HepG2 (cell line): ENCODE results near the gene UGGT1. TPM values are rescaled to one million over a fixed set of nuclear protein-coding genes. Genes with fewer than 3 reads are reported as not detected.

Experiments used
- ATAC-seq: fragments of 200-7000 bp; cut with Tn5 transposase; 3 replicates; pipeline ENCODE4 v1.9.1; 2020; ENCODE audit warnings: mild to moderate bottlenecking, moderate library complexity
- BruUV-seq: library from RNA; stranded (reverse); fragments of 400-500 nt; replicated peaks from 2 replicates; lab custom pipeline; 2021; lab: Mats Ljungman, UMichigan
- CTCF ChIA-PET: fragments of 300-600 bp; formaldehyde crosslinking; extraction: SDS; loops from one replicate; lab custom pipeline; 2021; ENCODE audit warnings: low total read pairs, inconsistent platforms, low intra/inter-chr PET ratio; lab: Yijun Ruan, JAX
- POLR2A ChIA-PET: fragments of 350-600 bp; sonication (Branson Sonifier 250); formaldehyde crosslinking; loops from one replicate; lab custom pipeline; 2020; ENCODE audit warnings: antibody characterized with exemption, inconsistent platforms; lab: Yijun Ruan, JAX
- DNase-seq: peaks from one replicate; pipeline ENCODE4 v3.0.0-alpha.2; 2015; ENCODE audit warnings: low spot score
- FAIRE-seq: peaks from 3 replicates; lab custom pipeline; 2011; peaks lifted over from hg19 to GRCh38; lab: Jason Lieb, UNC
- H2AFZ ChIP-seq: one replicate; pipeline ENCODE4 v1.6.1; 2011; ENCODE audit warnings: low read length, inconsistent platforms
- H3K27ac ChIP-seq: fragments of 300-600 bp; 3 replicates; pipeline ENCODE4 v1.8.0; 2011; ENCODE audit warnings: mixed run types, mild to moderate bottlenecking, mixed read lengths, low read length, inconsistent platforms; ENCODE audit not compliant: insufficient read depth; ENCODE audit errors: extremely low read length
- H3K27me3 ChIP-seq, 2 experiments: fragments of 200-600 bp in 1 of 2; 2 replicates in 1 of 2; 3 replicates in 1 of 2; pipeline versions ENCODE4 v1.6.0 to v1.8.0; 2011; ENCODE audit warnings: low read length in 2 of 2, mild to moderate bottlenecking in 2 of 2, moderate library complexity in 2 of 2, inconsistent platforms in 1 of 2; ENCODE audit not compliant: insufficient read depth in 2 of 2, control insufficient read depth in 1 of 2
- H3K36me3 ChIP-seq, 2 experiments: fragments of 200-600 bp in 1 of 2; replicated peaks in 1 of 2; 2 replicates in 1 of 2; 3 replicates in 1 of 2; pipeline versions ENCODE4 v1.5.1 to v1.8.0; 2011; ENCODE audit warnings: low read length in 2 of 2, inconsistent platforms in 1 of 2; ENCODE audit not compliant: insufficient read depth in 2 of 2, control insufficient read depth in 1 of 2
- H3K4me1 ChIP-seq: 2 replicates; pipeline ENCODE4 v1.5.1; 2012; ENCODE audit warnings: low read length, inconsistent platforms; ENCODE audit not compliant: insufficient read depth
- H3K4me2 ChIP-seq: 2 replicates; pipeline ENCODE4 v1.6.0; 2011; ENCODE audit warnings: low read depth, low read length, inconsistent platforms
- H3K4me3 ChIP-seq, 3 experiments: fragments of 200-600 bp in 1 of 3; sonication (generic), shearing (Covaris generic) in 1 of 3; replicated peaks in 1 of 3; 2 replicates each; pipeline ENCODE4 v1.5.1; 2011 to 2016; ENCODE audit warnings: low read length in 3 of 3, inconsistent platforms in 2 of 3, low read depth in 2 of 3, mild to moderate bottlenecking in 2 of 3, control low read depth in 1 of 3, mixed read lengths in 1 of 3; ENCODE audit not compliant: insufficient read depth in 1 of 3
- H3K79me2 ChIP-seq: one replicate; pipeline ENCODE4 v1.6.1; 2011; ENCODE audit warnings: low read length, inconsistent platforms; ENCODE audit not compliant: insufficient read depth
- H3K9ac ChIP-seq: 2 replicates; pipeline ENCODE4 v1.6.0; 2011; ENCODE audit warnings: mild to moderate bottlenecking, low read depth, low read length, inconsistent platforms; ENCODE audit not compliant: insufficient read depth
- H3K9me3 ChIP-seq: 2 replicates; pipeline ENCODE4 v1.5.1; 2012; ENCODE audit warnings: mild to moderate bottlenecking, low read length
- H4K20me1 ChIP-seq: 2 replicates; pipeline ENCODE4 v1.6.0; 2011; ENCODE audit warnings: inconsistent platforms, mild to moderate bottlenecking, low read length, moderate library complexity; ENCODE audit not compliant: insufficient read depth
- KLF15 ChIP-seq: sonication (generic); formaldehyde crosslinking; IDR thresholded peaks from 2 replicates; pipeline ENCODE4 v1.8.1; 2023; ENCODE audit warnings: borderline replicate concordance, mild to moderate bottlenecking, inconsistent platforms, missing genetic modification reagents, mixed read lengths
- NKX3-1 ChIP-seq: sonication (generic); formaldehyde crosslinking; IDR thresholded peaks from 2 replicates; pipeline ENCODE4 v1.5.0; 2020; ENCODE audit warnings: missing genetic modification reagents
- POLR2AphosphoS5 ChIP-seq: IDR thresholded peaks from 2 replicates; pipeline ENCODE4 v1.6.1; 2012; ENCODE audit warnings: low read depth, low read length
- SP140L ChIP-seq: sonication (generic); formaldehyde crosslinking; IDR thresholded peaks from 2 replicates; pipeline ENCODE4 v1.4.0; 2020; ENCODE audit warnings: missing genetic modification reagents, borderline replicate concordance
- ZNF282 ChIP-seq: fragments of 450-650 bp; IDR thresholded peaks from 2 replicates; pipeline ENCODE4 v1.6.1; 2018; ENCODE audit not compliant: partially characterized antibody
- ZNF333 ChIP-seq: sonication (generic); formaldehyde crosslinking; IDR thresholded peaks from 2 replicates; pipeline ENCODE4 v1.4.0; 2020; ENCODE audit warnings: mild to moderate bottlenecking, missing genetic modification reagents, borderline replicate concordance
- ZNF510 ChIP-seq: sonication (generic); formaldehyde crosslinking; IDR thresholded peaks from 2 replicates; pipeline ENCODE4 v1.4.0; 2020; ENCODE audit warnings: low read depth, mild to moderate bottlenecking, missing genetic modification reagents
- ZNF557 ChIP-seq: sonication (generic); formaldehyde crosslinking; IDR thresholded peaks from 2 replicates; pipeline ENCODE4 v1.4.0; 2020; ENCODE audit warnings: missing genetic modification reagents
- ZNF589 ChIP-seq: sonication (generic); formaldehyde crosslinking; conservative IDR thresholded peaks from 2 replicates; pipeline ENCODE4 v1.8.0; 2022; ENCODE audit warnings: mild to moderate bottlenecking, moderate library complexity, missing genetic modification reagents
- WGBS: methylation state at CpG from one replicate; pipeline ENCODE4 v1.1.6; 2017; ENCODE audit warnings: low lambda C conversion rate; 5-methylcytosine and 5-hydroxymethylcytosine counted together
- in situ Hi-C: cut with HindIII; loops from 2 replicates; pipeline ENCODE4 v1.10.0; 2017; ENCODE audit warnings: low pct_unique_long_range_greater_than_20kb; ENCODE audit not compliant: extremely low pct_ligation_motif_present
- intact Hi-C: fragments of 100-400 bp; cut with micrococcal nuclease; formaldehyde crosslinking; loops from one replicate; pipeline ENCODE4 v1.10.0; 2022; ENCODE audit not compliant: unreplicated experiment
- polyA plus RNA-seq, 8 experiments: library from polyadenylated mRNA; depleted of rRNA in 3 of 8; stranded (reverse) in 7 of 8; unstranded in 1 of 8; fragments of >200 nt; fragmentation: Illumina TruSeq in 4 of 8; extraction: Trizol in 4 of 8; gene quantifications; 2 replicates each; pipeline versions ENCODE4 v1.2.1 to v1.2.3, GENCODE V29; 2011 to 2016; ENCODE audit warnings: low read depth in 4 of 8, missing spikeins in 1 of 8, mixed read lengths in 1 of 8; ENCODE audit not compliant: insufficient read depth in 1 of 8
- total RNA-seq, 5 experiments: library from RNA; depleted of rRNA; stranded (reverse); fragments of >200 nt; fragmentation: Illumina TruSeq; extraction: Trizol; gene quantifications; 2 replicates each; pipeline ENCODE4 v1.2.3, GENCODE V29; 2016; ENCODE audit warnings: low read depth in 1 of 5
- TF ChIP-seq, protein P1 (sequence below): IDR thresholded peaks from 2 replicates; pipeline ENCODE4 v1.6.1; 2018; ENCODE audit warnings: missing genetic modification reagents, mild to moderate bottlenecking, missing compliant biosample characterization

Gene UGGT1
- total and polyA plus RNA-seq, 2 of the 13 experiments (the other 11 are each of a cell fraction or from before 2014, with no cell fraction given) = 35.8 to 83.2 TPM

DNA sequence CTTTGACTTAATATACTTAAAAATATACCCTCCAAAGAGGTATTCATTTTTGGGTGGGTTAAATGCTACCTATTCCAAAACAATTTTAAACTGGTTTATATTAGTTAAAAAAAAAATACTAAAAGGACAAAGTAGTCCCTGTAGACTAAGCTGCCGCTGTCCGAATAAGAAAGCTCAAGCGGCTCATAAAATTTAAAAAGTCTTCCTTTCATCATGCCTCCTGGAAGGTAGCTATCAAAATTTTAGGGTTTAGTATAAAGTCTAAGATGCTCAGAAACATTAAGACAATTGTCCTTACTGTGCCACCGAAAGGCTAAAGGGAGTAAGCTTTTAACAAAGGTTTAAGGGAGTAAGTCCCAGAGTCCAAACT lies 440 bp upstream of the UGGT1 start:
- BruUV-seq = TSS peak; percentile 97
- TF ChIP-seq, protein P1, sequence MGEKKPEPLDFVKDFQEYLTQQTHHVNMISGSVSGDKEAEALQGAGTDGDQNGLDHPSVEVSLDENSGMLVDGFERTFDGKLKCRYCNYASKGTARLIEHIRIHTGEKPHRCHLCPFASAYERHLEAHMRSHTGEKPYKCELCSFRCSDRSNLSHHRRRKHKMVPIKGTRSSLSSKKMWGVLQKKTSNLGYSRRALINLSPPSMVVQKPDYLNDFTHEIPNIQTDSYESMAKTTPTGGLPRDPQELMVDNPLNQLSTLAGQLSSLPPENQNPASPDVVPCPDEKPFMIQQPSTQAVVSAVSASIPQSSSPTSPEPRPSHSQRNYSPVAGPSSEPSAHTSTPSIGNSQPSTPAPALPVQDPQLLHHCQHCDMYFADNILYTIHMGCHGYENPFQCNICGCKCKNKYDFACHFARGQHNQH (CRISPR knock-in tag) = no peak
- 0 out of 2 replicates have a peak, but pooled peaks have one; percentile 15 for TF ChIP-seq KLF15 (CRISPR knock-in tag)
- TF ChIP-seq ZNF589 (CRISPR knock-in tag) = 0 out of 2 replicates have a peak, but pooled peaks have one; percentile 1
- TF ChIP-seq POLR2AphosphoS5 = no peak
- 0 out of 2 replicates have a peak, but pooled peaks have one; percentile 40 for TF ChIP-seq NKX3-1 (CRISPR knock-in tag)
- 0 out of 2 replicates have a peak, but pooled peaks have one; percentile 7 for TF ChIP-seq ZNF557 (CRISPR knock-in tag)
- no peak for TF ChIP-seq ZNF282
- TF ChIP-seq ZNF333 (CRISPR knock-in tag) = no peak
- TF ChIP-seq SP140L (CRISPR knock-in tag) = no peak
- no peak for TF ChIP-seq ZNF510 (CRISPR knock-in tag)
- Histone ChIP-seq H3K36me3 (peaks cover 3 to 9% of the 10 kb centered on the region in 2 experiments; a peak in 3 of 5 replicates), H3K9ac (peak overlapping the region; percentile 92), H3K27ac (peak overlapping the region; percentile 78), H4K20me1 (no peaks in the 10 kb centered on the region), H3K4me2 (peak overlapping the region; percentile 89), H2AFZ (peak overlapping the region; percentile 73), H3K9me3 (no peaks in the 10 kb centered on the region), H3K4me1 (peaks cover 51% of the 10 kb centered on the region), H3K27me3 (no peaks in the 10 kb centered on the region; a peak in 1 of 5 replicates), H3K4me3 (peak overlapping the region; percentile 92 to 96 (median 93)), H3K79me2 (peaks cover 42% of the 10 kb centered on the region)
- ATAC-seq (no peak), DNase-seq (no peak), FAIRE-seq (no peak)
- ChIA-PET POLR2A (interaction anchor here (0.7 to 1.7 kb wide), 17 partner anchors 9 to 564 kb away, joined by 3 to 13 read pairs (median 3); partner anchors contain the start of gene SAP130), CTCF (no interaction called here)
- under 1% methylated on average over 4 of the region's 4 CpGs for WGBS
- in situ Hi-C loops = no loop called here
- intact Hi-C loops = loop anchor here (2.0 to 5.0 kb wide), 2 partner anchors 78 to 142 kb away; no protein-coding TSS in a partner anchor
